8988T (cell line): ENCODE data around the gene RPL37A.
"Not testable (repeated sequence)": the region's sequence is repeated elsewhere in the genome, so short reads cannot be mapped to it uniquely, and the experiment has no call there.

ENCODE experiments used
- DNase-seq: peaks from one replicate; pipeline ENCODE4 v3.0.0; 2011

RPL37A gene

DNA sequence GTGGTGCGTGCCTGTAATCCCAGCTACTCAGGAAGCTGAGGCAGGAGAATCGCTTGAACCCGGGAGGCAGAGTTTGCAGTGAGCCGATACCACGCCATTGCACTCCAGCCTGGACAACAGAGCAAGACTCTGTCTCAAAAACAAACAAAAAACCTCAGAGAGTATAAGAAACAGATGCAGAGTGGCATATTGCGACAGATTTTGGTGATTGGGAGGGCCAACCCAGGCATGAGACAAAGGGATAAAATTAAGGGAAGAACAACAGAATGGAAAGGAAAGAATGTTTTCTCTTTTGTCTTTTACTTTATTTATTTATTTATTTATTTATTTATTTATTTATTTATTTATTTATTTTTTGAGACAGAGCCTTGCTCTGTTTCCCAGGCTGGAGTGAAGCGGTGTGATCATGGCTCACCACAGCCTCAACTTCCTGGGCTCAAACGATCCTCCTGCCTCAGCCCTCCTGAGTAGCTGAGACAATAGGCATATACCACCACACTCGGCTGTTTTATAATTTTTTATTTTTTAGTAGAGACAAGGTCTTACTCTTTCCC is 20.0 kb downstream of the RPL37A start:
- not testable (repeated sequence) for DNase-seq

DNA sequence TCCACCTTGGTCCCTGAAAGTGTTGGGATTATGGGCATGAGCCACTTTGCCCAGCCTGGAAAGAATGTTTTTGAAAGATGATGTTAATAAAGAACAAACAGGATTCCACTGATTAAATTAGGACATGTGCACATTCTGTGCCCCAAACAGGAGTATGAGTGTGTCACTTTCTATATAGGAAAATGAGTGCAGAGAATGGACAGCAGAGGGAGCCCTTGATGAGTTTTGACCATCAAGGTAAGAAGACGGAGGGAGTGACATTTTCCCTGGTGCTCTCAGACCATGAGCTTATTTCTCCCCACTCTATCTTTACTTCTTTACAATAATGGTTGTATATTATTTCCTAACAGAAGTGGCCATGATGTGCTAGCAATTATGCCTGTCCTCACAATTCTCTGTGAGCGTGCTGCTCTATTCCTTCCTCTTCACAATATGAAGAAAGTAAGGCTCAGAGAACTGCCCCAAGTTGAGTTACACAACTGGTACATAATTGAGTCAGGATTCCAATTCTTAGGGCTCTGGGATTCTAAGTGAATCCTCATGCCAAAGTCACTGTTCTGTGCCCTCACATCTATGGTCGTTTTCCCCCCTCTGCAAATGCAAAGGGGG is 20.6 kb downstream of the RPL37A start:
- DNase-seq = no peak

DNA sequence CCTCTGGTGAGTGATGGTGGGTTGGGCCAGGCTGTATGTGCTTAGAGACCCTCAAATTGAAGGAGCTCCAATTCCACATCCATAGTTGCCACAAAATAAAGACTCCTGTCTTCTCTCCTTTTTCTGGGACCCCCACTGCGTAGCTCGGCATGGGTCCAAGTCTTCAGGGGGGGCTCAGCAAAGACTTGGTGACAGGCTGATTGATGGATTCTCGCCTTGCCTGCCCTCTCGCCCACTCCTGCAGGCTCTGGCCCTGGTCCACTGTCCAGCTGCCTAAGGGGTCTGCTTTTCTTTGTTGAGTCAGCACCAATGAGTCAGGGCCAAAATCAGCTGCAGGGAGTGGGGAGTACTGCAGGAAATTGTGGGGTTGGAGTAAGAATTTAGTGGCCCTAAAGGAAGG is 21.5 kb downstream of the RPL37A start:
- no peak for DNase-seq

DNA sequence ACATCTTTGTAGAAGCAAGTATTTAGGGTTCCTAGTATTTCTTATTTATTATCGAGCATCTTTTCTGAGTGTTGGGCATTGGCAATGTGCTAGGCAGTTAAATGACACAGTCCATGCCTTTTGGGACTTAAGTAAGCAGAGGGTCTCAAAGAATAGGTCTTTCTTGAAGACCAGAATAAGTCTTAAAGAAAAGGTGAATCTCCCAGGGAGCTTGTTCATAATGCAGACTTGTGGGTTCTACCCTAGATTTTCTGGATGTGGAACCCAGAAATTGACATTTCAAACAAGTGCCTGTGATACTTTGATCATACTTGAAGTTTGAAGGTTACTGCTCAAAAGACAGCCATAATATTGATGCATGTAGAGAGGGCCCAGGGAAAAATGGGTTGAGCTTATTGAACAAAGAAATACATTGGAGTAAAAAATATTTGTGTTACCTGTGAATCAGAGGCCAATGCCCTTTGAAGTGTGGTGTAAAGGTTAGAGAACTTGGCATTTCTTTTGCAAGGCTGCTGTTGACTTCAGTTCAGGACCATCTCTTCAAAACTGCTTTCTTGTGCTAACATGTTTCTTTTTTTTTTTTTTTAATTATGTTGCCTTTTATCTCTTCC is 24.4 kb downstream of the RPL37A start:
- DNase-seq = no peak

DNA sequence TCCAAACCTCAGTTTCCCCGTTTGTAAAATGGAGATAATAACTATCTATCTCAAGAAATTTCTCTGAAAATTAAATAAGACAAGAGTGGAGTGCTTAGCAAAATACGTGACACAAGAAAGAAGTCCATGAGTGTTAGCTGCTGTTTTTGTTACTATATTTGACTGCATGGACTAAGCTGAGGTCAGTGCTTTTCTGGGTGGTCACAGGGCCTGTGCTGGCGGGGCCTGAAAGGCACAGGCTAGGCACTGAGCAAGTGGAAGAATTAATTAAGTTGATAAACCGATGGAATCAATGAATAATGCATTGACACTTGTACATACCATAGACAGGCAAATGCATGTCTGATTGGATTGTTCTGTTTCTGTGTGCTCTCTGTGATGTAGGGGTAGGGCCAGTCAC is 27.3 kb downstream of the RPL37A start:
- DNase-seq = no peak

DNA sequence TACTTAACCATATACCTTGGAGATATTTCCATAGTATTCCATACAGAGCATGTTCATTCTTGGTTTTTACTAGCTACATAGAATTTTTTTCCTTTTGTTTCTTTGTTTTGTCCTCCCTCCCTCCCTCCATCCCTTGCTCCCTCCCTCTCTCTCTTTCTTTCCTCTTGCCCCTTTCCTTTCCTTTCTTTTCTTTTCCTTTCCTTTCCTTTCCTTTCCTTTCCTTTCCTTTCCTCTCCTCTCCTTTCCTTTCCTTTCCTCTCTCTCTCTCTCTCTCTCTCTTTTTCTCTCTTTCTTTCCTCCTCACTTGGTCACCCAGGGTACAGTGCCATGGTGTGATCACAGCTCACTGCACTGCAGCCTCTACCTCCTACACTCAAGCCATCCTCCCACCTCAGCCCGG is 28.3 kb downstream of the RPL37A start:
- DNase-seq = no peak

DNA sequence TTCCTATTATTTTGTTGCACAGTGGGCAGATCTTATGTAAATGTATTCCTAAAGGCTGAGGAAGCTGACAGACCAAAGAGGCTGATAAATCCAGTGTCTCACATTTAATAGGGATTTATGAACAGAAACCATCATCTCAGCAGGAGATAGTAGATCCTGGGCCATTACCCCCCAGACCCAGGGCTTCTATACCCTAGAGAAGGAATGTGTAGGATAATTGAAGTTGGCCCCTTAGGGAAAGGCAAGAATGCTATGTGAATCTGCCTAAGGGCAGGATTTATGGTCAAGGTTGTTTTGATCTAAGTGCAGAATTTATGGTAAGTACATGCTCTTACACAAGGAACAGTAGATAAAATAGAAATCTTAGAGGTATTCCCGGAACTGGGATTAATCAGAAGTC is 29.0 kb downstream of the RPL37A start:
- no peak for DNase-seq

DNA sequence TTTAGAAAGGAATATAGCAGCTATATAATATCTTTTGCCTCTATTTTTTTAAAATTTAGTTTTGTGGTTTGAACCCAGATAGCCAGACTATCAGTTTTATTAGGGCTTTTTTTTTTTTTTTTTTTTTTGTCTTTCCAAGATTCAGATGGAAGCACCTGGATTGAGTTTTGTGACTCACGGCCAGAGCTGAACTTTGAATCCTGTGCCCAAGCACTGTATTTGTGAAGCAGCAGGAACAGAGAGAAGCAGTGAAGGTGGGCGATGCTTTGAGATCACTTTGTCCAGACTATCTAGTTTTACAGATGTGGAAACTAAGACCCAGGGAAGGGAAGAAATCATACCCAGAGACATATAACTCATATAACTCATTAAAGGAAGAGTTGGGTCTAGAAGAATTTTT is 33.9 kb downstream of the RPL37A start:
- no peak for DNase-seq

DNA sequence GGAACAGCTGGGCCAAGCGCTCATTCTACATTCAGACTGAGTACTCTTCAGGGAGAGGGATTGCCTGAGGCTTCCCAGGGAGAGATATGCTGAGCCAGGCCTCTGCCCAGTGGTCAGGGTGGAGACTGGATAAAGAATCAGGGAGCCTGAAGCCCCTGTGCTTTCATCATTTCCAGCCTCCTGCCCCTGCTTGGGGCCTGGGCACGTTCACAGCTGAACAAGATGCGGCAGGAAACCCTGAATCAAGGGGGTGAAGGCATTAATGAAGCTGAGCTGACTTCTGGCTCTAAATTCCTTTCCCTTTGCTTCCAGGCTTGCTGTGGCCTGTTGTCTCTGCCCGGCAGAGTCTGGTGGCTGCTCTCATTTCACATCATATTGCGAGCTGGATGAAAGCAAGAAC is 35.0 kb downstream of the RPL37A start:
- DNase-seq = no peak

DNA sequence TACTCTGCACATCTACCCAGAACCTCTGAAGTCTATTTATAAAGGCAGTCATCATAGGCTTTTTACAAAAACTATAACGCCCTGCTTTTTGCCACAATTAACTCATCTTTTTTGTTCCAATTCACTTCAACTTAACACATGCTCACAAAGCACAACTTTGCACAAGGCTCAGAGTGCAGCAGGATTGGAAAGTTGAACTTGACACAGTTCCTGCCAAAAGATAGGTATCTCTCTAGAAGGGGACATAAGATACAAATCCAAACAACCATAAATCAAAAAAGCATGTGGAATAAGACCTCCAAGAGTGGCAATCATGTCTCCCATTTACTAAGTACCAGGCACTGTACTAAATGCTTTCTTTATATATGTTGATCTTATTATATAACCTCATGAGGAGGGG is 36.2 kb downstream of the RPL37A start:
- DNase-seq = no peak

DNA sequence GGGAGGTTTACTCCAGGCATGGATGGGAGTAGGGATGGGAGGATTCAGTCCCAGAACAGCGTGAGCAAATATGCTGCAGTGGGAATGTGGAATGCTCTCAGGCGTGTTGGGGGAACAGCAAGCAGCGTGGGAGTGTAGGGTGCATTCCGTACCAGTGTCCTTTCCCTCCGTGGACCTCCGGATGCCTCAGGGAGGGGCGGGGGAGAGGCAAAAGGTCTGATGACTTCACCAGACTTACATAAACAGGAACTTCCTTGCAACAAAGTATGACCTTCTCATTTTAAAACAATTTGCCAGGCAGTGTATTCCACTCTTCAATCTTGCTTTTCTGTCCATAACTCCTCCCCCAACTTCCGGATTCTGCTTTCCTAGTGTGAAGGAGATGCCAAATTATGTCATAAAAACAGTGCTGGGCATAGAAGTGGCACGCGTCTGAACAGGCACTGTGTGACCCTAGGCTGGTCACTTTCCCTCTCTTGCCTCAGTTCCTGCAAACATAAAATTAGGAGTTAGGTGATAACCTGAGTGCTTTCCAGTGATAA is 36.9 kb downstream of the RPL37A start:
- no peak for DNase-seq

DNA sequence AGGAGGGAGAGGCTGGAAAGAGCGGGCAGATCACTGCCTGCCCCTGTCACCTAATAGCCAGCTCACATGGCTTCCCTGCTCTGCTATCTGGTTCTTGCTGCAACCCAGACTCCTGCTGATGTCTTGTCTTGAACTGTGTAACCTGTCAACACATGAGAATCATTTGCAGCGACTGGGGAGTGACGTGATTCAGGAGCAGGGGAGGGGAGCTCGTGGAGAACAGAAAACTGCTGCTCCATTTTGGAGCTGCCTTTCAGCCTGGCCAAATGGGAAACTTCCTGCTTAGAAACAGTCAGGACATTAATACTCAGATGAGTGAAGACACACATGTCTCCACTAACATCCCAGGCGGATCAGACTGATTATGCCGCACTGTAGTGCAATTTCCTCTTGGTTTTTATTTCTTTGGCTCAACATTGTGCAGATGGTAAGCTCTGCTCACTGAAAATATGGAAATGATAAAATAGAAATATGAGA is 38.1 kb downstream of the RPL37A start:
- DNase-seq = no peak

DNA sequence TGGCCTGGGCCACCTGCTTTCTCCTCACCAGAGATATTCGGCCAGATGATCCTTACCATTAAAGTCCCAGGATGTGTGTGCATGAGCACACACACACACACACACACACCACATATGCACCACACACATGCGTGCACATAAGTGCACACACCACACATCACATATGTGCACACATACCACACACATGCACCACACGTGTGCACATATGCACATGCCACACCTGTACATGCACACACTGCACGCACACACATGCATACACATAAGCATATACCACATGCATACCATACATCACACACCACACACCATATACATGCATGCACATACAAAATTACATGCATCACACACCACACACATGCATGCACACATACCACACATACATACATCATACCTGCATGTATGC is 38.7 kb downstream of the RPL37A start:
- no peak for DNase-seq

DNA sequence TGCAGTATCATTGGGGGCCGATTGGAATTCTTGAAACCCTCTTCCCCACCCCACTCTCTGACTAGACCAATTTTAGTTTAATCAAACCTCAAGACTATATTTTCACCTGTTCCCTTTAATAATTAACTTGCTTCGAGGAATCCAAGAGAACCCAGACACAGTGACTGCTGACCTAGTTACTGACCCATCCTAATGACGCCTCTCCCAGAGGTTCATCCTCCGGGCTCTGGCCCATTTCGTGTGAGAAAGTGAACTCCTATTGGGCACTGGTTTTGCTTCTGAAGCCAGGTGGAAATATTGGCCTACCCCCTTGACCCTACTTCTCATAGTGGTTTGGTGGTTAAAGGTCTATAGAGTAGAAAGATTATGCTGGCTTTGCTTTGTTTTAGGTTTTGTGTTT is 39.9 kb downstream of the RPL37A start:
- no peak for DNase-seq

DNA sequence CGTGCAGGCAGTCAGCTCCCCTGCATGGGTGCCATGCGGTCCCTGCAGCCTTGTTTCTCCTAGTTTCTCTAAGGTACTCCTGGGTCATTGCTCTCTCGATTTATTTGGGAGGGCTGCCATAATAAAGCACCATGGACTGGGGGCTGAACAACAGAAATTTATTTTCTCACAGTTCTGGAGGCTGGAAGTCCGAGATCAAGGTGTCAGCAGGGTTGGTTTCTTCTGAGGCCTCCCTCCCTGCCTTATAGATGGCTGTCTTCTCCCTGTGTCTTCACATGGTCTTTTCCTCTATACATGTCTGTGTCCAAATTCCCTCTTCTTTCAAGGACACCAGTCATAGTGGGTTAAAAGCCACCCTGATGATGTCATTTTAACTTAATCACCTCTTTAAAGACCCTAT is 40.5 kb downstream of the RPL37A start:
- no peak for DNase-seq

DNA sequence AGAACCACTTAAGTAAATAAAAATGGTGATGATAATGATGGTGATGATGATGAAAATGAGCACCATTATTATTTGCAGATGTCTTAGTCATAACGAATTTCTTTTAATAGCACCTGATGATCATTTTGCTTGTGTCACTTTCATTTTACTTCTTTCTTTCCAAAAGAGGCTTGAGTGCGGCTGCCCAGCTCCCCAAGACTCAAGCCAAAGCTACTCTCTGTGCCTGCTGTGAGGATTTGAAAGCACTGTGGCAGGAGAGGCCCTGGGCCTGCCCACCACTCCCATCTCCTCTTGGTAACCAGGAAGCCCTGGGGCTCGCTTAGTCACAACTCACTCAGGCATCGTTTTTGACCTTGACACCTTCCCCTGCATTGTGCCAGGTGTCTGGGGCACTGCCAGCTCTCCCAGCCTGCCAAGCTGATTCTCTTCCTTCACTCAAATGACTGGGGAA is 41.2 kb downstream of the RPL37A start:
- DNase-seq = no peak

DNA sequence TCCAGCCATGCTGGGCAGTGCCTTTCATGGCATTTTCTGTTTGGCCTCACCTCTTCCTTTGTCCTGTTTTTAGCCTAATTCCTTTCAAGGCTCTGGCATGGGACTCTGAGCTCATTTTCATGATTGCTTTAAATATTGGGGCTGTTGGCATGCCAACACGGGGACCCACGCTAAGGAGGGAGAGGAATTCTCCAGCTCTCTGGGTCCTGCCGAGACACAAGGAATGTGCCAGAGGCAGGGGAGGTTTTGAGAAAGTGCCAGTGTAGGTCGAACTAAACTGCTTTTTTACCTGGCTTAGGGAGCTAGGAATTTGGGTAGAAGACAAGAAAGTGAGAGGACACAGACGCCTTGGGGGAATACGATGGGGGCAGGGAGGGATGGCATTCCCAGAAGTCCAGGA is 42.3 kb downstream of the RPL37A start:
- DNase-seq = no peak

DNA sequence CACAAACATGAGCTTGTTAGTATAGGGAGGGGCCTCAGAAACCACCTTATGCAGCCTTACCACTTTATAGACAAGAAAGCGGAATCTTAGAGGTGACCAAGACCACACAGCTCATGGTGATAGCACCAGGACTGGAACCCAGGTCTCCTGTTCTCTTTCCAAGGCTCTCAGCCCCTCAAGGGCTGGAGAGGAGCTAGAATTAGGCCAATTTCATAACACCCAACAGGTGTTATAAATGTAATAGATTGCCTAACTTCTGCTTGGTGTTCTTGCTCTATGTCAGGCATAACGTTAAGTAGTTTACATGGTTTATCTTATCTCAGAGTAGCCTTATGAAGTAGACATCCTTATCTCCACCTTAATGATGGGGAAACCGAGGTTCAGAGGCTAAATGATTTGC is 42.9 kb downstream of the RPL37A start:
- DNase-seq = no peak

DNA sequence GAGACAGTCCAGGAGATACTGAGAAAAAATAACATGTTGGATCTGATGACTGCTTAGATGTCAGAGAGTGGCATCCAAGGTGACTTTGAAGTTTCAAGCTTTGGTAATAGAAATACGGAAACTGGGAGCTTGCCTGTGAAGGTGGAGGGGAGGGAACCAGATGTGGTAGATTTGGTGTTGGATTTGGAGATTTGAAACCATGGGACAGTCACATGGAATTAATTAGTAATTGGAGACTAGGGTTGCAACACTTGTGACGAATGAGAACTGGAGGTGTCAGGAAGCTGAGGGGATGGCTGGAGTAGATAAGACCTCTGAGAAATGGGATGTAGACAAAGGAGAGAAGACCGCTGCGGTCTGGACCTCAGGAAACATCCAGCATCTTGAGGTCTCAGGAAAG is 46.7 kb downstream of the RPL37A start:
- no peak for DNase-seq

DNA sequence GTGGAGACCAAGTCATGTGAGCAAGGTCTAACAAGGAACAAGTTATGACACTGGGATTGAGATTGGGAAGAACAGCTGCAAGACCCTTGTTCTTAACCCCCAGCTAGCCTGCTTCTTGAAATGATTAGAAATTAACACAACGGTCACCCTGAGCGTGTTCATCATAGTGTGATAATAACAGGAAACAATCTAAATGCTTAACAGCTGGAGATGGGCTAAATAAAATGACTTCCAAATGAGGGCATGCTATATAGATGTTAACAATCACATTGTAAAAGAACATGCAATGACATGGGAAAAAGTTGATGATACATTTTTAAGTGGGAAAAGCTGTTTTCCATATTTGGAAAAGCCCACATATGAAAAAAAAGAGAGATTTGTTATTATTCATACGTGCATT is 47.6 kb downstream of the RPL37A start:
- no peak for DNase-seq

DNA sequence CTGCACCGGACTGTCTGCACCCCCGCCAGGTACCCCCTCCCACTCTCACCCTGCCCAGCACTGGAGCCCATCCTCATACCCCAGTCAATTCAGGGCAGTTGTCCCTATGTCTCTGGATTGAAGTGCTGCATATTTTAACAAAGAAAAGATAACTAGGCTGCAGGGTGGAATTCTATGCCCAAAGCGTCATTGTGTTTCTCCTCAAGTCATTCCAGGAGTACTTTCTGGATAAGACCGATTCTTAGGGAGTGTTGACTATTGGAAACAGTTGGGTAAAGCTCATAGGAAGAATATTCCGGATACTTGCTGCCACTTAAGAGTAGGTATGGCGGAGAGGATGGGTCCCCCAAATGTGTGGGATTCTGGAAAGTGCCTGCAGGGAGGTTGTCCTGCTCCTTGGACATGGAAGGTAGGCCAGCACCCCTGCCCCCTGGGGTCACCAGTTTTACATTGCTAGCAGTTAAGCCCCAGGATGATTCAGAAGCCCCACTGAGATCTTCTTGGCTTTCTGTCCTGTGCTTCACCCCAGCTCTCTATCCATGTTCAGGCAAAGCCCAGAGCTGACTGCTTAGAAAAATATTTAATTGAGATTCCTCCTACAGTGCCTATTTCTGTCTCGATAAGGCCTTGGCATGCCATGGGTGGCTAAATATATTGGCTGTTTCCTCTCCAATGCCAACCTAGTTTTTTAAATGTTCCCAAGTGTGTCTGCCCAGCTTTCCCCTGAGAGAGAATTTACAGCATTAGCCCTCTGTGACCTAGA is 48.2 kb downstream of the RPL37A start:
- DNase-seq = no peak

DNA sequence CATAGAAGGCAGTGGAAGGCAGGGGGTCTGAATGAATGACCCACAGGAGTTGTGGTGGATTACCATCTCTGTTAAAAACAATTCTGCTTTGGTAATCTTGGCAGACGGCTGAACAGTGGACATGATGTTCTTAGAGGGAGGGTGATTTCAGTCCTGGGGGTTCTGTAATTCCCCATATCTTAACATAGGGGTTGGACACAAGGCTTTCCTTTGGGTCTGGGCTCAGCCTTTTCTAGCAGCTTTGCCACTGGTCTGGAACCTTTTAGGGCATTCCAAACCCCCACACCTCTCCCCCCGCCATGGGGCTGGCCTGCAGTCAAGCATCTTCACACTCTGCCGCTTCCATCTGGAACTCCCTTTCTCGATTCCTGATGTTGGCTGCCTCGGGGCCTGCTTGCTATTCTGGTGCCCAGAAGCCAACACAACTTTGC is 50.3 kb downstream of the RPL37A start:
- DNase-seq = no peak

DNA sequence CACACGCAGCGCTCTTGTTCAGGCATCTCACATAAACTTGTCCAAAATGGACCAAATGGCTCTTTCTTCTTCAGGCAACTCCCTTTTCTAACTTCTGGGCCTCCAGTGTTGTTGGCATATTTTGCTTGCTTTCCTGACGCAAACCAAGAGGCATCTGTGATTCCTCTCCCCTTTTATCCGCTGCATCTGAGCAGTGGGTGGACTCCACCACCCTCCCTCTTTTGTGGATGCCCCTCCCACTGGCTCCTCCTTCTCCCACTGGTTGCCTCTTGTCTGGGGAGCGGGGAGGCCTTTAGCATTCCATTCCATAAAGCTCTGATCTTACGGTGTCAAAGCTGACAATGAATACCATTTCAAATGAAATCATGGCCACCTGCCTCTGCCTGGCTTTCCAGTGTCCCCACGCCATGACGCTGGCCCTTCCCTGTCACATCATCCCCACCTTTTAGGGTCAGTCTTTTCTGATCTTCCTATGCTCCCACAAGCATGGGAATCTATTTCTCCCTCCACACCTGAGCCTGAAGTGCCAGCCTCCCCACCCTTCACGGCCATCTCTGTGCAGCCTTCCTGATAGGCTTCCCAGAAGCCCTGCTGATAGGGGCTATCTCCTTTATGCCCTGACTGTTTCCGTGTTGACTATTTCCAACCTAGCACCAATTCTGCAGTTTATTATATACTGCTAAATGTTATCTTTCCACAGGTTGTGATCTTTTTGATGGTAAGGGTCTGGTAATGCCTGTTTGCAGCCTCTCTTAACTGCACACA is 51.5 kb downstream of the RPL37A start:
- no peak for DNase-seq
